ENCODE results near the gene KRT31.
"Not testable (repeated sequence)": the region's sequence is repeated elsewhere in the genome, so short reads cannot be mapped to it uniquely, and the experiment has no call there.

Gene KRT31

DNA sequence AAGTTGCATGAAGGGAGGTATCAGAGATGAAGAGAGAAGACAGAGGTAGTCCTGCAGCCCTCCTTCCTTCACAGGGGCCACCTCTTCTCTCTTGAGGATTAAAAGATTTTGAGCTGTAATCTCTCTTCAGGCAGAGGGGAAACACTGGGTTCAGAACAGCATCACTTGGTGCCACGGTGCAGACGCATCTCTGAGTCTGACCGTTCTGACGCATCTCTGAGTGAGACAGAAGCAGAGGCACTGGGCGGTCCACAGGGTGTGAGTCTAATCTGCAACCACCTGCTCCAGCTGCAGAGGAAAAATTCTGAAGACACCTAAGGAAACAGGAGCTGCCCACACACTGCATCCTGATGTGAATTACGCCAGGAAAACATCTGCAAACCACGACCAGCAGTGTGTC, 32.3 kb upstream of the KRT31 start:
- in situ Hi-C loops (cut with MboI; ENCODE audit: low pct_unique_long_range_greater_than_20kb, low sequenced_read_pairs, unreplicated experiment) = no loop called here
- no peak for DNase-seq (ENCODE audit: low spot score)
- TF ChIP-seq, protein P1, sequence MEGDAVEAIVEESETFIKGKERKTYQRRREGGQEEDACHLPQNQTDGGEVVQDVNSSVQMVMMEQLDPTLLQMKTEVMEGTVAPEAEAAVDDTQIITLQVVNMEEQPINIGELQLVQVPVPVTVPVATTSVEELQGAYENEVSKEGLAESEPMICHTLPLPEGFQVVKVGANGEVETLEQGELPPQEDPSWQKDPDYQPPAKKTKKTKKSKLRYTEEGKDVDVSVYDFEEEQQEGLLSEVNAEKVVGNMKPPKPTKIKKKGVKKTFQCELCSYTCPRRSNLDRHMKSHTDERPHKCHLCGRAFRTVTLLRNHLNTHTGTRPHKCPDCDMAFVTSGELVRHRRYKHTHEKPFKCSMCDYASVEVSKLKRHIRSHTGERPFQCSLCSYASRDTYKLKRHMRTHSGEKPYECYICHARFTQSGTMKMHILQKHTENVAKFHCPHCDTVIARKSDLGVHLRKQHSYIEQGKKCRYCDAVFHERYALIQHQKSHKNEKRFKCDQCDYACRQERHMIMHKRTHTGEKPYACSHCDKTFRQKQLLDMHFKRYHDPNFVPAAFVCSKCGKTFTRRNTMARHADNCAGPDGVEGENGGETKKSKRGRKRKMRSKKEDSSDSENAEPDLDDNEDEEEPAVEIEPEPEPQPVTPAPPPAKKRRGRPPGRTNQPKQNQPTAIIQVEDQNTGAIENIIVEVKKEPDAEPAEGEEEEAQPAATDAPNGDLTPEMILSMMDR (IDR thresholded peaks at IDR 0.05; ENCODE audit: extremely low read depth, insufficient read depth, missing control alignments) = no peak

DNA sequence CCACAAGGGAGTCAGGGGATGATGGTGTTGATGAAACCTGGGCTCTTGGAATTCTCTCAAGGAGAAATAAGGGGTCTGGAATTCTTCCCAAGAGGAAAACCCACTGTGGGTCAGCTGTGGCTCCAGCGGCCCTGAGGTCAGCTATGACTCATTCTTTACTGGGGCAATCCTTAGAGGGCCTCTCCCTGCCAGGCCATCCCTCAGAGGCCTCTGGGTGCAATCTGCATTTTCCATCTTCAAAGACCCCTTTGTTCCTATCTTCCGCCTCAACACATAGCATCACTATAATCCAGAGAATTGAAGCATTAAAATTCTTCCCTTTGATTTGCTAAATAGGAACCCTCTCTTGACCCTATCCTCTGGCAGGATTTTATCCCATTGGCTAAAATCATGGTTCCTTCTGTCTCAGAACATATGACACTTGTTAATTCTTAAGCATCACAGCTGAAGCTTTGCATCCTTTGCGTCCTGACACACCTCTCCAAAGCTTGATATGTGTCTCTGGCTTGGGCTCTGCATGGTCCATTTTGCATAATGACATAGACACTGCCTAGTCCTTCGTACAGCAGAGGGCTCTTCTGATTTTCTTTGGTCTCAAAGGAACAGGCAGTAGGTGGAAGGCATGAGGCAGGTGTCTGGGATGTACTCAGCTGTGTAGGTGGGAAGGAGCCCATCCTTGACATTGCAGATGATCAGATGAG, 31.3 kb upstream of the KRT31 start:
- DNase-seq (ENCODE audit: low spot score) = no peak
- TF ChIP-seq, protein P1 (IDR thresholded peaks at IDR 0.05; ENCODE audit: extremely low read depth, insufficient read depth, missing control alignments) = no peak
- in situ Hi-C loops (cut with MboI; ENCODE audit: low pct_unique_long_range_greater_than_20kb, low sequenced_read_pairs, unreplicated experiment) = no loop called here

DNA sequence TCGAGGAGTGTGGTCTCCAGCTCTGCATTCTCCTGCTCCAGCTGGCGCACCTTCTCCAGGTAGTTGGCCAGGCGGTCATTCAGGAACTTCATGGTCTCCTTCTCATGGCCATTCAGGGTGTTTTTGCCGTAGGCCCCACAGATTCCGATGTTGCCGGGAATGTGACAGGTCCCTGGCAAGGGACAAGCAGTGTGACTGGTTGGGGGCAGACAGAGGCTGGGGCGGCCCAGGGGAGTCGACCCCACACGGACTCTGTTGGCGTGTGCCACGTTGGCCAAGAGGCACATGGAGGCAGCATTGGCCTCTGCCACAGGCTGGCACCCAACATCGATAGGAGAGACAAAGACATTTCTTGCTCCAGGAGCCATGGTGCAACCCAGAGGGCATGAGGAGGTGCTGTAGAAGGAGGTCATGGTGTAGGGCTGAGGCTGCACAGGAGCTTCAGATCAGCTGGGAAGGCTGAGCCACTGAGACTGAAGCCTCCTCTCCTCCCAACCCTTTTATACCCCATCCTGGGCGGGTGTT, 26.8 kb upstream of the KRT31 start, which contains the start of gene KRT37:
Gene KRT37, minus strand, starts transcription at position 475 of the 525 bp plus-strand sequence. Its CDS starts 62 bp downstream, at position 413.
- in situ Hi-C loops (cut with MboI; ENCODE audit: low pct_unique_long_range_greater_than_20kb, low sequenced_read_pairs, unreplicated experiment) = no loop called here
- TF ChIP-seq, protein P1 (IDR thresholded peaks at IDR 0.05; ENCODE audit: extremely low read depth, insufficient read depth, missing control alignments) = no peak
- DNase-seq (ENCODE audit: low spot score) = no peak

- DNase-seq (ENCODE audit: low spot score); in situ Hi-C loops (cut with MboI; ENCODE audit: low pct_unique_long_range_greater_than_20kb, low sequenced_read_pairs, unreplicated experiment): not testable (repeated sequence)
Measured at GRCh38 chr17:41422586-41422985, 25.2 kb upstream of the KRT31 start.

GRCh38 chr17:41421617-41422016, 24.2 kb upstream of the KRT31 start:
- TF ChIP-seq, protein P1 (IDR thresholded peaks at IDR 0.05; ENCODE audit: extremely low read depth, insufficient read depth, missing control alignments) = no peak
- in situ Hi-C loops (cut with MboI; ENCODE audit: low pct_unique_long_range_greater_than_20kb, low sequenced_read_pairs, unreplicated experiment) = no loop called here
- no peak for DNase-seq (ENCODE audit: low spot score)

GRCh38 chr17:41421116-41421515, 23.7 kb upstream of the KRT31 start:
- TF ChIP-seq, protein P1 (IDR thresholded peaks at IDR 0.05; ENCODE audit: extremely low read depth, insufficient read depth, missing control alignments) = no peak
- DNase-seq (ENCODE audit: low spot score) = no peak
- in situ Hi-C loops (cut with MboI; ENCODE audit: low pct_unique_long_range_greater_than_20kb, low sequenced_read_pairs, unreplicated experiment) = no loop called here

DNA sequence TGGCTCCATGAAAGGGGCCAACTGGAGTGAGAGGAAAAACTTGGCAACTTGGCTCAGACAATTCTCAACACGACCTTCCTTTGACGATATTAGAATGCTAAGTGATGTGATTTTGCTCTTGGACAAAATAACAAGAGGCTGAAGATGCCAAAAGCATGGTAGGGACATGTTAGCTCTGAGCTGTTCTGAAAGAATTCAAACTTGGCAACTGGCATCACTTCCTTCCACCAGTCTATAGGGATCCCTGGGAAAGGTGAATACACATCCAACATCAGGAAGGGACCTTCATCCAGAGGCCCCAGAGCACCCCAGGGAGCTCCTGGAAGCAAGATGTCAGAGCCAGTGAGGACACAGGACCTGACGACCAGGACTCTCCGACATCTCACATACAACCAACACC, 22.7 kb upstream of the KRT31 start:
- TF ChIP-seq, protein P1 (IDR thresholded peaks at IDR 0.05; ENCODE audit: extremely low read depth, insufficient read depth, missing control alignments) = no peak
- no peak for DNase-seq (ENCODE audit: low spot score)
- in situ Hi-C loops (cut with MboI; ENCODE audit: low pct_unique_long_range_greater_than_20kb, low sequenced_read_pairs, unreplicated experiment) = no loop called here

Measured in GM13977 (cell line).